ENCODE results near the gene PIK3R2. TPM values are rescaled to one million over a fixed set of nuclear protein-coding genes. Genes with fewer than 3 reads are reported as not detected.
"Not testable (repeated sequence)": the region's sequence is repeated elsewhere in the genome, so short reads cannot be mapped to it uniquely, and the experiment has no call there.

The PIK3R2 gene
- total RNA-seq, 2 donors from 2014 or later = 13.6 to 18.3 TPM

DNA sequence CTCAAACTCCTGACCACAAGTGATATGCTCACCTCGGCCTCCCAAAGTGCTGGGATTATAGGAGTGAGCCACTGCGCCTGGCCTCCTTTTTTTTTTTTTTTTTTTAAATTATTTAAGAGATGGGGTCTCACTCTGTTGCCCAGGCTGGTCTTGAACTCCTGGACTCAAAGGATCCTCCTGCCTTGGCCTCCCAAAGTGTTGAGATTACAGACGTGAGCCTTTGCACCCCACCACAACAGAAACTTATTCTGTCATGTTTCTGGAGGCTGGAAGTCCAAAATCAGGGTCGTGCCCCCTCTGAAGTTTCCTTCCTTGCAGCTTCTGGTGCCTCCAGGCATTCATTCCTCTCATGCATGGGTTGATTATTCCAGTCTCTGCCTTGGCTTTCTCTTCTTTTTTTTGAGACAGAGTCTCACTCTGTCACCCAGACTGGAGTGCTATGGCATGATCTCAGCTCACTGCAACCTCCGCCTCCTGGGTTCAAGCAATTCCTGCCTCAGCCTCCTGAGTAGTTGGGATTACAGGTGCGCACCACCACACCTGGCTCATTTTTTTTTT lies 6.2 kb downstream of the PIK3R2 start:
- not testable (repeated sequence) for H3K9me3 Mint-ChIP-seq; DNase-seq (ENCODE audit: low spot score in 2 of 2); H3K27ac Mint-ChIP-seq; ATAC-seq; H3K36me3 Mint-ChIP-seq

DNA sequence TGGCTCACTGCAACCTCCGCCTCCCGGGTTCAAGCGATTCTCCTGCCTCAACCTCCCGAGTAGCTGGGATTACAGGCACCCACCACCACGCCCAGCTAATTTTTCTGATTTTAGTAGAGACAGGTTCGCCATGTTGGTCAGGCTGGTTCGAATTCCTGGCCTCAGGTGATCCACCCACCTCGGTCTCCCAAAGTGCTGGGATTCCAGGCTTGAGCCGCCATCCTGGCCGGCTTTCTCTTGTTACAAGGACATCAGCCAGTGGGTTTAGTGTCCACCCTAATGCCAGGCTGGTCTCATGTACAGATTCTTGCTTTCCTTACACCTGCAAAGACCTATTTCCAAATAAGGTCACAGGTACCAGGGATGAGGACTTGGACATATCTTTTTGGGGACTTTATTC lies 6.8 kb downstream of the PIK3R2 start:
- Mint-ChIP-seq H3K36me3 (peaks cover 6 to 7% of the 10 kb centered on the region in 2 donors), H3K27ac (no peak overlapping the region), H3K9me3 (no peaks in the 10 kb centered on the region)
- DNase-seq (ENCODE audit: low spot score in 2 of 2) = no peak
- no peak for ATAC-seq

DNA sequence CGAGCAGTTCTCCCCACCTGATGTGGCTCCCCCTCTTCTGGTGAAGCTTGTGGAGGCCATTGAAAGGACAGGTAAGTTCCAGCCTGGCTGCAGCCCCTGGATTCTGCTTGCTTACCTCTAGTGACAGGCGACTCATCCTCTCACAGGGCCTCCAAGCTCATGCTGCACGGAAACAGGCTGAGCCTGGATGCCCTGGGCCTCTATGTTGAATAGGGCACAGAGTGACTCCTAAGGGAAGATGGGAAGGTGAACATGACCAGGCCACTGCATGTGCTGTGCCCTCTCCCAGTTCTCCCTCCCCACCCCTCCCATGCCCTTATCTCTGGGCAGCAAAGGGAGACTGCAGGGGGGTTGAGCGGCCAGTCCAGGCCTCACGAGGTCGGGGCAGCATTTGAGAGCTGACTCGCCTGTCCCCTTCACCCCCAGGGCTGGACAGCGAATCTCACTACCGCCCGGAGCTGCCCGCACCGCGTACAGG lies 7.6 kb downstream of the PIK3R2 start:
- peak in 1 of 2 donors; percentile 8 for ATAC-seq
- Mint-ChIP-seq H3K36me3 (peaks cover 7 to 8% of the 10 kb centered on the region in 2 donors), H3K27ac (peak overlapping the region; percentile 56 to 60), H3K9me3 (no peaks in the 10 kb centered on the region)
- no peak for DNase-seq (ENCODE audit: low spot score in 2 of 2)

DNA sequence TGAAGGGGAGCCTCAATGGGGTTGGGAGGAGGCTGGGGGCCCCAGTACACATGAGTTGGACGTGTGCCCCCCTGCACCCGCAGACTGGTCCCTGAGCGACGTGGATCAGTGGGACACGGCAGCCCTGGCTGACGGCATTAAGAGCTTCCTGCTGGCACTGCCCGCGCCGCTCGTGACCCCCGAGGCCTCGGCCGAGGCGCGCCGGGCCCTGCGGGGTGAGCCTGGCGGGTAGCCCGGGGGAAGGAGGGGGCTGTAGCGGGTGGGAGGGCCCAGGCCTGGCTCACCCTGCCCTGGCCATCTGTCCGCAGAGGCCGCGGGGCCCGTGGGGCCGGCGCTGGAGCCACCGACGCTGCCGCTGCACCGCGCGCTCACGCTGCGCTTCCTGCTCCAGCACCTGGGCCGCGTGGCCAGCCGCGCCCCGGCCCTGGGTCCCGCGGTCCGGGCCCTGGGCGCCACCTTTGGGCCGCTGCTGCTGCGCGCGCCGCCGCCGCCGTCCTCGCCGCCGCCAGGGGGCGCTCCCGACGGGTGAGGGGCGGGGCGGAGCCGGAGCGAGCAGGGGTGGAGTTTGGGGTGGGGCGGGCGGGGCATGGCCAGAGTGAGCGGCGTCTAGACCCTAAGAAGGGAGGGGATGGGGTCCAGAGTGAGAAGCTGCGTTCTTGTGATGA lies 8.1 kb downstream of the PIK3R2 start:
- Mint-ChIP-seq H3K27ac (peak overlapping the region; percentile 56 to 60), H3K36me3 (peaks cover 7 to 13% of the 10 kb centered on the region in 2 donors), H3K9me3 (no peaks in the 10 kb centered on the region)
- peak; percentile 86 to 96 for DNase-seq (ENCODE audit: low spot score in 2 of 2)
- peak; percentile 90 to 94 for ATAC-seq

DNA sequence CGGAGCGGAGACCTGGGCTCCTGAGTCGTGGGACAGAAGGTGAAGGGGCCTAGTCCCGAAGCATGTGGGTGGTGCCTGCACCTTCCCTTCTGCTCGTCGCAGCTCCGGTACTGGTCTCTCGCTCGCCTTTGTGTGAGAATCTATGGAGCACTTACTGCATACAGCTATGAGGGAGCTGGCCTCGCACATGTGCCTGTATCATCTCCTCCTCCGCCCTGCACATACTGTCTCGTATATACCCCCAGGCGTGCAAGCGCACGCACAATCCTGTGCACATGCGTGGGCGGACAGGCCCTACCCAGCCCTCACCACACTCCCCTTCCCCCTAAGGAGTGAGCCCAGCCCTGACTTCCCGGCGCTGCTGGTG lies 8.7 kb downstream of the PIK3R2 start:
- DNase-seq (ENCODE audit: low spot score in 2 of 2) = no peak
- H3K36me3 Mint-ChIP-seq = peaks cover 7 to 13% of the 10 kb centered on the region in 2 donors
- ATAC-seq = no peak
- no peak overlapping the region for H3K27ac Mint-ChIP-seq
- H3K9me3 Mint-ChIP-seq = no peaks in the 10 kb centered on the region

DNA sequence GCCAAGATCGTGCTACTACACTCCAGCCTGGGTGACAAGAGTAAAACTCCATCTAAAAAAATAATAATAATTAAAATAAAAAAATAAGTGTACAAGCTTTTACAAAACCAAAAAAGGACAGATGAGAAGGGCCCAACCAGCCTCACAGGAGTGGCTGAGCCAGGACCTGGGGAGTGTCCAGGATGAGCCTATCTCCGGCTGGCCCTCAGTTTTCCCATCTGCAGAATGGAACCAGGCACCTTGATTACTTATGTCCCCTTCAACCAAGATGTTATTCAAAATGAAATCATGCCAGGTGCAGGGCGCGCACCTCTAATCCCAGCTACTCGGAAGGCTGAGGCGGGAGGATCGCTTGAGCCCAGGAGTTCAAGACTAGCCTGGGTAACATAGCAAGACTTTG lies 11.1 kb downstream of the PIK3R2 start:
- Mint-ChIP-seq H3K36me3 (peaks cover 7 to 21% of the 10 kb centered on the region in 2 donors), H3K27ac (no peak overlapping the region), H3K9me3 (no peaks in the 10 kb centered on the region)
- ATAC-seq (no peak), DNase-seq (ENCODE audit: low spot score in 2 of 2) (no peak)

DNA sequence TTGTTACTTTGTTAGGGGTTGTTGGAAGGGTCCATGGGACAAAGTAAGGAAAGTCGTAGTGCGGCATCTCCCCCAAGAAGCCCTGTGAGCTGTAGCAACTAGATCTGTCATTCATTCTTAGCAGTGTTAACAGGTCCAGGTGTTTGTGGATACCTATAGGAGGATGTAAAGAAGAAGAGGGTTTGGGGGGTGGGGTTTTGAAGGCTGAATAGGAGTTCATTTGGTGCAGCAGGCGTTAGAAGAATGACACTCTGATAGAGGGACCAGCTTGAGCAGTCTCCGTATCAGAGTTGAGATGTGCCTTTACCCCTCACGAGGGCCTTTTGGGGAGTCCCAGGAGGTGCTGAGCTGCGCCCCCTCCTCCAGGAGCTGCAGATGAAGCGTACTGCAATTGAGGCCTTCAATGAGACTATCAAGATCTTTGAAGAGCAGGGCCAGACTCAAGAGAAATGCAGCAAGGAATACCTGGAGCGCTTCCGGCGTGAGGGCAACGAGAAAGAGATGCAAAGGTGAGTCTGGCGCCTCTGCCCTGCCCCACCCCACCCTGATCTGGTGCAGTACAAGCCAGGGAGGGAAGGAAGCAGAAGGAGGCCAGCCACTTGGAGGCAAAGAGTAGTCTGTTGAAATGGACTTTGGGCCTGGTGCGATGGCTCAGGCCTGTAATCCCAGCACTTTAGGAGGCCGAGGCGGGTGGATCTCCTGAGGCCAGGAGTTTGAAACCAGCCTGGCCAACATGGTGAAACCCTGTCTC lies 13.0 kb downstream of the PIK3R2 start:
- Mint-ChIP-seq H3K36me3 (peaks cover 7 to 21% of the 10 kb centered on the region in 2 donors), H3K9me3 (no peaks in the 10 kb centered on the region), H3K27ac (no peak overlapping the region)
- DNase-seq (ENCODE audit: low spot score in 2 of 2) (no peak), ATAC-seq (no peak)

DNA sequence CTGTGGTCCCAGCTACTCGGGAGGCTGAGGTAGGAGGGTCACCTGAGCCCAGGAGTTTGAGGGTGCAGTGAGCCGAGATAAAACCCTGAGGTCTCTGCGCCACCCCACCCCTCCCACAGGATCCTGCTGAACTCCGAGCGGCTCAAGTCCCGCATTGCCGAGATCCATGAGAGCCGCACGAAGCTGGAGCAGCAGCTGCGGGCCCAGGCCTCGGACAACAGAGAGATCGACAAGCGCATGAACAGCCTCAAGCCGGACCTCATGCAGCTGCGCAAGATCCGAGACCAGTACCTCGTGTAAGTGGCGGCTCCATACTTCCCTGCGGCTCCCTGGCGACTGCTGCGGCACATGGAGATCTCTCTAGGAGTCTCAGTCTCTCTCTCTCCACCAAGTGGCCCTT lies 14.0 kb downstream of the PIK3R2 start:
- ATAC-seq = no peak
- Mint-ChIP-seq H3K27ac (peak overlapping the region in 1 of 2 donors; percentile 32), H3K9me3 (no peaks in the 10 kb centered on the region), H3K36me3 (peaks cover 7 to 26% of the 10 kb centered on the region in 2 donors)
- DNase-seq (ENCODE audit: low spot score in 2 of 2) = no peak

DNA sequence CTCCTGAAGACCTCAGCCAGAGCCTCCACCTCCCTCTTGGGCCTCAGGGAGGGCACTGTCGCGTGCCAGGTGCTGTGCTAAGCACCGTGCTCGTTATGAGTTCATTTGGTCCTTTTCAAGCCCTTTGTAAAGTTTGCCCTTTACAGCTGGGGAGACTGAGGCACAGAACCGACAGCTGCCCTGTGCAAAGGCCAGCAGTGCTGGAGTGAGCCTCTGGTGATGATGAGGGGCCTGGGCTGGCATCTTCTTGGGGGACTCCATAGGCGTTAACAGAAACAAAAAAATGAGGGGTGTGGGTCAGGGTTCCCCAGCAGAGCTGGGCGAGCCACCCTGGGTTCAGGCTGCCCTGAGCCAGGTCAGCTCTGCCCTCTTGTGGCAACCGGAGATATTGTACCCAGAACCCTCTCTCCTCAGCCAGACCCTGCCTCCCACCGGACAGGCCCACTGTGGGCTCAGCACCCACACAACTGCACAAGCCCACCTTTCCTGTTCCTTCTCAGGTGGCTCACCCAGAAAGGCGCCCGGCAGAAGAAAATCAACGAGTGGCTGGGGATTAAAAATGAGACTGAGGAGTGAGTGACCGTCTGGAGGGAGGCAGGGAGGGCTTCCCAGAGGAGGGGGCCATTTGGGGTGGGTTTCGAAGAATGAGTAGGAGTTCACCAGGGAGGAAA lies 15.1 kb downstream of the PIK3R2 start:
- Mint-ChIP-seq H3K36me3 (peaks cover 4 to 24% of the 10 kb centered on the region in 2 donors), H3K27ac (no peak overlapping the region), H3K9me3 (no peaks in the 10 kb centered on the region)
- ATAC-seq (peak; percentile 94), DNase-seq (ENCODE audit: low spot score in 2 of 2) (peak in 1 of 2 donors; percentile 74)

DNA sequence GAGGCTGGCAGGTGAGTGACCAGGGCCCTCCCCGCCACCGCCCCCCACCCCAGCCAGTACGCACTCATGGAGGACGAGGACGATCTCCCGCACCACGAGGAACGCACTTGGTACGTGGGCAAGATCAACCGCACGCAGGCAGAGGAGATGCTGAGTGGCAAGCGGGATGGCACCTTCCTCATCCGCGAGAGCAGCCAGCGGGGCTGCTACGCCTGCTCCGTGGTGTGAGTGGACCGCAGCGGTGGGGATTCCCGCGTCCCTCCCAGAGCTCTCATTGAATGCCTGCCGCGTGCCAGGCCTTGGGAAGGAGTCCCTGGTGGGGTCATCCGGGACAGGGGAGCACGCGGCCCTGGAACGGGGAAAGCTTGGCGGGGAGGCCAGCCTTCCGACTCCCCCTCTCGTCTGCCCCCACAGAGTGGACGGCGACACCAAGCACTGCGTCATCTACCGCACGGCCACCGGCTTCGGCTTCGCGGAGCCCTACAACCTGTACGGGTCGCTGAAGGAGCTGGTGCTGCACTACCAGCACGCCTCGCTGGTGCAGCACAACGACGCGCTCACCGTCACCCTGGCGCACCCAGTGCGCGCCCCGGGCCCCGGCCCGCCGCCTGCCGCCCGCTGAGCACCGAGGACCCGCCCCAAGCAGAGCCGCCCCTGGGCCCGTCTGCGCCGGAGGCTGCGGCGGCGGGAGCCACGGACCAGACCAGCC lies 15.9 kb downstream of the PIK3R2 start:
- Mint-ChIP-seq H3K36me3 (peaks cover 0 to 19% of the 10 kb centered on the region in 2 donors), H3K27ac (no peak overlapping the region), H3K9me3 (no peaks in the 10 kb centered on the region)
- ATAC-seq (no peak), DNase-seq (ENCODE audit: low spot score in 2 of 2) (no peak)

DNA sequence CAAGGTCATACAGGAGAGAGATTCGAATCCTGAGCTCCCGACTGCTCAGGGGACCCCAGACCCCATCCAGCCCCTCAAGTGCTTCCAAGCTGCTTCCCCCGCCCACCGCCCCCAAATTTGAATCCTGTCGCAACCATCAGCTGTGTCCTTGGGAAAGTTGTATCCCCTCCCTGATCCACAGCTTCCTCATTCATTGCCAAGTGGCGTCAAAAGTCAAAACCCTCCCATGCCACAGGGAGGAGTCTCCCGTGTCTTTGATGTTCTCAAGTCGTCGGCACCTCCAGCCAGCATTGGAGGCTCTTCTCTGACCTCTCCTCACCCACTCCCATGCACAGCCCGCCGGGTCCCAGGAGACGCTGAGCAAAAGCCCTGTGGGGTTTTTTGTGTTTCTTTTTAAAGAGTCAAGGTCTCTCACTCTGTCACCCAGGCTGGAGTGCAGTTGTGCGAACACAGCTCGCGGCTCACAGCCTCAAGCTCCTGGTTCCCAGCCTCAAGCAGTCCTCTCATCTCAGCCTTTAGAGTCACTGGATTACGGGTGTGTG lies 17.8 kb downstream of the PIK3R2 start:
- peaks cover 0 to 30% of the 10 kb centered on the region in 2 donors for H3K36me3 Mint-ChIP-seq
- ATAC-seq (no peak), DNase-seq (ENCODE audit: low spot score in 2 of 2) (no peak)
- H3K9me3 Mint-ChIP-seq = no peaks in the 10 kb centered on the region
- H3K27ac Mint-ChIP-seq = peak overlapping the region in 1 of 2 donors; percentile 73

DNA sequence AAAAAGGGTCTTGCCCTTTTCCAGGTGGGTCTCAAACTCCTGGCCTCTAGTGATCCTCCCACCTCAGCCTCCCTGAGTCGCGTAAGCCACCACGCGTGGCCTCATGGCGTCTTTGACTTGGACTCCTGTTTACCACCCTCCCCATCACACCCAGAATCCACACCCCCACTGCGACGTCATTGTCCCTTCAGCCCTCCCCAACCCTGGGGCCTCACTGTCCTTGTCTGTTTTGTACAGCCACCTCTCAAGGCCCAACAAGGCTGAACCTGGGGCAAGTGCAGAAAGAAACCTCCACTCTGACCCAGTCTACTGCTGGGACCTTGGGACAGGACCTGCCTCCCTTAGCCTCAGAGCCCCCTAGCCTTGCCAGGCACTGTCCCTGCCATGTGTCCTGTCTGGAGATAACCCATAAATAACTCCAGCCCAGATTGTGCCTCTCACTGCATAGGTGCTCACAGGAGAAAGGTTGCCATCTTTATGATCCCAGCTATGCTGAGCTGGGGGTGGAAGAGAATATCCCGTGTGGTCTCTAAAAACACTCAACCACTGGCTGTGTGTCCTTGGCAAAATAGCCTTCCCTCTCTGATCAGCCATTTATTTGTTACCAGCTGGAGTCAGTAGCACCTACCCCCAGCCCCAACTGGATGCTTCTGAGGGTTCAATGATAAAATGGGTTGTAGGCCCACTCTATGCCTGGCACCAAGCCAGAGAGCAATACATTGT lies 18.8 kb downstream of the PIK3R2 start:
- ATAC-seq (no peak), DNase-seq (ENCODE audit: low spot score in 2 of 2) (no peak)
- Mint-ChIP-seq H3K36me3 (peaks cover 0 to 27% of the 10 kb centered on the region in 2 donors), H3K27ac (peak overlapping the region in 1 of 2 donors; percentile 10), H3K9me3 (no peaks in the 10 kb centered on the region)

DNA sequence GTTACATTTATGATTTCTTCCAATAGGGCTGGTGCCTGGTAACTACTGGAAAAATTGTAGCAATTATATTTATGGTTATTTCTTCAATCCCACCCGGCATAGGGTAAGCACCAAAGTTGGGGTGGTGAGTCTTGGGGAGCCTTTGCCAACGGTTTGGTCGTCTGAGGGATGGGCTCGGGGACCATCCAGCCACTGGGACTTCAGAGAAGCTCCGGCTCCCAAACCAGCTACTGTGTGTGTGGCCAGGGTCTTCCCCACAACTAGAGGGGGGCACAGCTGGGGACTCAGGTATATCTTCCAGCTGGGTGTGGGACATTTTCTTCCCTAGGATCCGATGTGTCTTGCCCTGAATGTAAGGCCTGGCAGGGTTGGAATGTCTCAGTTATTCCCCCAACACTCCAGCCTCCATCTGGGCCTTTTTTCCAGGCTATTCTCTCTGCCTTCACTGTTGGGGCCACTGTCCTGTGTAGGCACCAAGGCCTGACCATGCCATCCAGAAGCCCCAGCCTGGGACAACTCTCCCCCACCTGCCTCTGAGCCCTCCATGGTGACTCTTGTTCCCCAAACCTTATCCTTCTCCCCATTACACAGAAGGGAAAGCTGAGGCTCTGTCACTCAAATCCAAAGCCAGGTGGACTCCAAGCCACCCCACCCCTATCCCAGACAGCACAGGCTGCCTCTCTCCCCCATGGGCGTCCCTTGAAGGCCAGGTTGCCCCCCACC lies 19.5 kb downstream of the PIK3R2 start:
- peak overlapping the region in 1 of 2 donors; percentile 92 for H3K27ac Mint-ChIP-seq
- no peak for ATAC-seq
- no peak for DNase-seq (ENCODE audit: low spot score in 2 of 2)
- peaks cover 0 to 27% of the 10 kb centered on the region in 2 donors for H3K36me3 Mint-ChIP-seq
- no peaks in the 10 kb centered on the region for H3K9me3 Mint-ChIP-seq

DNA sequence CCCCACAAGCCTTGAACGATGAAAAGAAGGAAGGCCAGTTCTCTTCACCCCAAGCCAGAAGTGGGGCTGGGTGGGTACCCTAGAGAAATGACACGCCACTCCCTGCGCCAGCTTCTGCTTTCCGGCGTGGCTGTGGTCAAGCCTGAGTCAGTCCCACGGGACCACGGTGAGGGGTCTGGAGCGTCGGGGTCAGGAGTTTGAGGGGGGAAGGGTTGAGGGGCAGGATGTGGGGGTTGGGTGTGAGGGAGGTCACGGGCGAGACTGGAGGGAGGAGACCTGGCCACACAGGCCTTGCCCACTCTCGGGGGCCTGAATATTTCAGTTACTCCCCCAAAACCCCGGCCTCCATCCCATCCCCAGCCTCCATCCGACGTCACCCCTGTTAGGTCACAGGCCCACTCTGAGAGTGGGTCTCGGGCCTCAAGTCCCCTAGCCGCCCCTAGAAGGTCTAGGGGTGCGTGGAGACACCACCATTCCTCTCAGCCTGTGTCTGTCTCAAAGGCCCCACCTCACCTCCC lies 20.1 kb downstream of the PIK3R2 start:
- Mint-ChIP-seq H3K27ac (peak overlapping the region; percentile 65 to 92), H3K9me3 (no peaks in the 10 kb centered on the region), H3K36me3 (peaks cover 0 to 24% of the 10 kb centered on the region in 2 donors)
- DNase-seq (ENCODE audit: low spot score in 2 of 2) (no peak), ATAC-seq (peak in 1 of 2 donors; percentile 0)

Measured in activated naive CD4-positive, alpha-beta T cell treated with anti-CD3 and anti-CD28 coated beads, Interleukin-2, amount 50 U/mL, for 72 hours (primary cell).